ENCODE data around the gene FAM83C. TPM values are rescaled to one million over a fixed set of nuclear protein-coding genes. Genes with fewer than 3 reads are reported as not detected.

FAM83C gene
- polyA plus RNA-seq, 3 donors, result not detected

DNA sequence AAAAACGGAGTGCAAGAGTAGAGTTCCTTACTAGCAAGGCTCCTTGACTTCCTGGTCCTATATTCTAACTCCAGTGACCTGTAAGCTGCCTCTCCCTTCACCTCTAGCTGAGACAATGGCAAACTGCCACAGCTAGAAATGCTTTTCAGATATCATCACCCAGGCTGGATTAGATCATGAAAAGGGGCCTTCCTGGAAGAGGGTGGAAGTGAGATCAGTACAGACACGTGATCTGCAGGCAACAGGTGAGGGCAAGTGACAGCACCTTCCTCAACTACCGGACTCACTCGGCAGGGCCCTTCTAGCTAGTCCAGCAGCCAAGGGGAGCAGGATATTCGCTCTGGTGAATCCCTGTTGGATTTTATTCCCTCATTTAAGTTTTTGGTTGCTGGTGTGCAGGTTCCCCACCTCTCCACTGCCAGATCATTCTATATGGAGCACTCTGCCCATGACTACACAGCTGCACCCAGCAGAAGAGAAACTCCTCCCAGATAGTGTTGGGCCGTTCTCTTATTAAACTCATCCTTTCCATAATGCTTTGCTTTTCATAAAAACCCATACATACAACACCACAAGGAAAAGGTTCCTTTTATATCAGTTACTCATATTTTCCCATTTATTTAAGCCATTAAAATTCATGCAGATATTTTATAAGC, 26.4 kb upstream of the FAM83C start:
- H3K4me3 Mint-ChIP-seq, result no peak overlapping the region

DNA sequence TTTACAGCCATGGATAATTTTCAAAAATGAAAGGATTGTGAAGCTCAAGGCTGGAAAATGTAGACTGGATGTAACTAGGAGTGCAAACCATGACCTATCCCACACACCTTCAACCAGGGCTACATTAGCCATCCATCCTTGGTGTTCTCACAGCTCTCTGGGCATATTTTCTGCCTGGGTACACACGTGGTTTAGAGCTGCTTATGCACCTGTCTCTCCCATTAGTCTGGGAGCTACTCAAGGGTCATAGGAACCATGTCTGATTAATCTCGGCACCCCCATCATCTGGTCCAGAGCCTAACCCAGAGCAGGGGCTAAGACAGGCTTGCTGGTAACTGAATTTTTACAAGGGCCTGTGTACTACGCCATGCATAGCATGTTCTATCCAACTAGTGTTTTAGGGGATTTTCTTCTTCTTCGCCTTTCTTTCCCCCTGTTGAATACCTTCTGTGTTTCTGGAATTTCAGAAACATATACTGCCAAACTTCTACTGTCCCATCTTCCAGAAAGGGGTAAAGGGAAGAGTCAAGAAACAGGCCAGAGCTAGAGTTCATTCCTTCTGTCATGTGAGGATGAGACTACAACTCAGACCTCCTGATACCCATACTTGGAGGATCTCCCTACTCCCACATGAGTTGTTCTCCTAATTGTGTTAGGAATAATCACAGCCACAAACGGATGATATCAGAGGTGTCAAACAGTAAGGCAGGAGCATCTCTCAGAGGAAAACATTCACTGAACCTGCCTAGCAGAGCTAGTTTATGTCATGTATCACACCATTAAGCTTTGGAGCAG, 25.4 kb upstream of the FAM83C start:
- TF ChIP-seq, protein P1, sequence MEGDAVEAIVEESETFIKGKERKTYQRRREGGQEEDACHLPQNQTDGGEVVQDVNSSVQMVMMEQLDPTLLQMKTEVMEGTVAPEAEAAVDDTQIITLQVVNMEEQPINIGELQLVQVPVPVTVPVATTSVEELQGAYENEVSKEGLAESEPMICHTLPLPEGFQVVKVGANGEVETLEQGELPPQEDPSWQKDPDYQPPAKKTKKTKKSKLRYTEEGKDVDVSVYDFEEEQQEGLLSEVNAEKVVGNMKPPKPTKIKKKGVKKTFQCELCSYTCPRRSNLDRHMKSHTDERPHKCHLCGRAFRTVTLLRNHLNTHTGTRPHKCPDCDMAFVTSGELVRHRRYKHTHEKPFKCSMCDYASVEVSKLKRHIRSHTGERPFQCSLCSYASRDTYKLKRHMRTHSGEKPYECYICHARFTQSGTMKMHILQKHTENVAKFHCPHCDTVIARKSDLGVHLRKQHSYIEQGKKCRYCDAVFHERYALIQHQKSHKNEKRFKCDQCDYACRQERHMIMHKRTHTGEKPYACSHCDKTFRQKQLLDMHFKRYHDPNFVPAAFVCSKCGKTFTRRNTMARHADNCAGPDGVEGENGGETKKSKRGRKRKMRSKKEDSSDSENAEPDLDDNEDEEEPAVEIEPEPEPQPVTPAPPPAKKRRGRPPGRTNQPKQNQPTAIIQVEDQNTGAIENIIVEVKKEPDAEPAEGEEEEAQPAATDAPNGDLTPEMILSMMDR (IDR thresholded peaks at IDR 0.05), result no peak
- H3K27ac Mint-ChIP-seq, result no peak overlapping the region
- H3K4me3 Mint-ChIP-seq, result no peak overlapping the region
- no peak for DNase-seq
- WGBS (ENCODE audit: insufficient coverage), result 93% methylated on average over 2 of the region's 5 CpGs
- no peaks in the 10 kb centered on the region for H3K27me3 ChIP-seq (ENCODE audit: control insufficient read depth in 2 of 2, insufficient read depth in 2 of 2, low read length in 2 of 2)
- H3K4me1 ChIP-seq (ENCODE audit: control insufficient read depth in 1 of 2, insufficient read depth in 2 of 2, low read length in 2 of 2), result no peaks in the 10 kb centered on the region
- no peak overlapping the region for H3K4me3 ChIP-seq (replicated peaks in 1 of 3; ENCODE audit: low read depth in 2 of 3, low read length in 3 of 3)
- no peaks in the 10 kb centered on the region for H4K20me1 ChIP-seq (ENCODE audit: insufficient read depth, low read length)
- no peak overlapping the region for H3K27ac ChIP-seq (ENCODE audit: low read depth in 1 of 2, low read length in 2 of 2)
- no peak overlapping the region for H3K9ac ChIP-seq (ENCODE audit: insufficient read depth, low read length, poor library complexity, severe bottlenecking)
- no peak overlapping the region for H3K4me2 ChIP-seq (replicated peaks; ENCODE audit: extremely low read depth, low read length, poor library complexity, severe bottlenecking)
- H3K79me2 ChIP-seq (ENCODE audit: insufficient read depth, low read length), result no peaks in the 10 kb centered on the region
- peaks cover 16 to 19% of the 10 kb centered on the region in 2 donors for H3K36me3 Mint-ChIP-seq
- no peaks in the 10 kb centered on the region for H3K27me3 Mint-ChIP-seq (ENCODE audit: low read depth in 3 of 3)
- intact Hi-C loops (cut with micrococcal nuclease), result no loop called here
- H3K36me3 ChIP-seq (replicated peaks in 1 of 2; ENCODE audit: control insufficient read depth in 1 of 2, insufficient read depth in 2 of 2, low read length in 2 of 2), result peaks cover 0 to 20% of the 10 kb centered on the region in 2 donors
- no peak overlapping the region for H2AFZ ChIP-seq (ENCODE audit: insufficient read depth, low read depth, low read length, poor library complexity, severe bottlenecking)
- peaks cover 10% of the 10 kb centered on the region for H3K4me1 Mint-ChIP-seq
- H3K9me3 ChIP-seq (replicated peaks in 1 of 2; ENCODE audit: control insufficient read depth in 1 of 2, insufficient read depth in 1 of 2, low read length in 2 of 2), result no peaks in the 10 kb centered on the region
- no peaks in the 10 kb centered on the region for H3K9me3 Mint-ChIP-seq

More for the DNA sequence above, 26.4 kb upstream of the FAM83C start:
- Histone ChIP-seq H3K9ac (ENCODE audit: insufficient read depth, low read length, poor library complexity, severe bottlenecking) (no peak overlapping the region), H3K27ac (ENCODE audit: low read depth in 1 of 2, low read length in 2 of 2) (no peak overlapping the region), H4K20me1 (ENCODE audit: insufficient read depth, low read length) (no peaks in the 10 kb centered on the region), H3K4me3 (replicated peaks in 1 of 3; ENCODE audit: low read depth in 2 of 3, low read length in 3 of 3) (no peak overlapping the region), H3K9me3 (replicated peaks in 1 of 2; ENCODE audit: control insufficient read depth in 1 of 2, insufficient read depth in 1 of 2, low read length in 2 of 2) (no peaks in the 10 kb centered on the region), H3K4me2 (replicated peaks; ENCODE audit: extremely low read depth, low read length, poor library complexity, severe bottlenecking) (no peak overlapping the region), H3K36me3 (replicated peaks in 1 of 2; ENCODE audit: control insufficient read depth in 1 of 2, insufficient read depth in 2 of 2, low read length in 2 of 2) (peaks cover under 1 to 15% of the 10 kb centered on the region in 2 donors), H2AFZ (ENCODE audit: insufficient read depth, low read depth, low read length, poor library complexity, severe bottlenecking) (no peak overlapping the region), H3K4me1 (ENCODE audit: control insufficient read depth in 1 of 2, insufficient read depth in 2 of 2, low read length in 2 of 2) (no peaks in the 10 kb centered on the region), H3K79me2 (ENCODE audit: insufficient read depth, low read length) (no peaks in the 10 kb centered on the region), H3K27me3 (ENCODE audit: control insufficient read depth in 2 of 2, insufficient read depth in 2 of 2, low read length in 2 of 2) (no peaks in the 10 kb centered on the region)
- TF ChIP-seq, protein P1 (IDR thresholded peaks at IDR 0.05), result no peak
- intact Hi-C loops (cut with micrococcal nuclease), result no loop called here
- Mint-ChIP-seq H3K4me1 (peaks cover 9% of the 10 kb centered on the region), H3K9me3 (no peaks in the 10 kb centered on the region), H3K27ac (no peak overlapping the region), H3K27me3 (ENCODE audit: low read depth in 3 of 3) (no peaks in the 10 kb centered on the region), H3K36me3 (peaks cover 12 to 17% of the 10 kb centered on the region in 2 donors)
- no peak for DNase-seq
- 92% methylated on average over 4 of the region's 6 CpGs for WGBS (ENCODE audit: insufficient coverage)
